ENCODE results near the gene BEGAIN. TPM values are rescaled to one million over a fixed set of nuclear protein-coding genes. Genes with fewer than 3 reads are reported as not detected.

Gene BEGAIN
- total RNA-seq, 1 donor from 2014 or later: 1.6 TPM

DNA sequence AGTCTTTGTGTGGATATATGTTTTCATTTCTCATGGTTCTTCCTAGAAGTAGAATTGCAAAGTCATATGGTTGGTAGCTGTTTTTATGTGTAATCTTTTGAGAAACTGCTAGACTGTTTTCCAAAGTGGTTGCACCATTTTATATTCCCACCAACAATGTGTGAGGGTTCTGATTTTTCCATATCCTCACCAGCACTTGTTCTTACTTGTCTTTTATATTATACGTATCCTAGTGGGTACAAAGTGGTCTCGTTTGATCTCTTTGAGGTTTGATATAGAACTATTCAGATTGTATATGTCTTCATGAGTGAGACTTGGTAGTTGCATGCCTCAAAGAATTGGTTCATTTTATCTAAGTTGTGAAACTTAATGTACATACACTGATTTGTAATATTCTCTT lies 91.3 kb downstream of the BEGAIN start:
- no peaks in the 10 kb centered on the region for H3K9me3 Mint-ChIP-seq (ENCODE audit: unreplicated experiment)
- no peak for DNase-seq (ENCODE audit: low spot score)
- peaks cover 4% of the 10 kb centered on the region for H3K36me3 Mint-ChIP-seq (ENCODE audit: low read depth, unreplicated experiment)
- peaks cover 4% of the 10 kb centered on the region for H3K27me3 Mint-ChIP-seq (ENCODE audit: unreplicated experiment)
- H3K27ac Mint-ChIP-seq (ENCODE audit: unreplicated experiment): no peak overlapping the region
- TF ChIP-seq, protein P1, sequence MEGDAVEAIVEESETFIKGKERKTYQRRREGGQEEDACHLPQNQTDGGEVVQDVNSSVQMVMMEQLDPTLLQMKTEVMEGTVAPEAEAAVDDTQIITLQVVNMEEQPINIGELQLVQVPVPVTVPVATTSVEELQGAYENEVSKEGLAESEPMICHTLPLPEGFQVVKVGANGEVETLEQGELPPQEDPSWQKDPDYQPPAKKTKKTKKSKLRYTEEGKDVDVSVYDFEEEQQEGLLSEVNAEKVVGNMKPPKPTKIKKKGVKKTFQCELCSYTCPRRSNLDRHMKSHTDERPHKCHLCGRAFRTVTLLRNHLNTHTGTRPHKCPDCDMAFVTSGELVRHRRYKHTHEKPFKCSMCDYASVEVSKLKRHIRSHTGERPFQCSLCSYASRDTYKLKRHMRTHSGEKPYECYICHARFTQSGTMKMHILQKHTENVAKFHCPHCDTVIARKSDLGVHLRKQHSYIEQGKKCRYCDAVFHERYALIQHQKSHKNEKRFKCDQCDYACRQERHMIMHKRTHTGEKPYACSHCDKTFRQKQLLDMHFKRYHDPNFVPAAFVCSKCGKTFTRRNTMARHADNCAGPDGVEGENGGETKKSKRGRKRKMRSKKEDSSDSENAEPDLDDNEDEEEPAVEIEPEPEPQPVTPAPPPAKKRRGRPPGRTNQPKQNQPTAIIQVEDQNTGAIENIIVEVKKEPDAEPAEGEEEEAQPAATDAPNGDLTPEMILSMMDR (IDR thresholded peaks at IDR 0.05; ENCODE audit: unreplicated experiment): no peak
- H3K4me1 Mint-ChIP-seq (ENCODE audit: unreplicated experiment): peaks cover 14% of the 10 kb centered on the region
- H3K4me3 Mint-ChIP-seq (ENCODE audit: unreplicated experiment): no peak overlapping the region

DNA sequence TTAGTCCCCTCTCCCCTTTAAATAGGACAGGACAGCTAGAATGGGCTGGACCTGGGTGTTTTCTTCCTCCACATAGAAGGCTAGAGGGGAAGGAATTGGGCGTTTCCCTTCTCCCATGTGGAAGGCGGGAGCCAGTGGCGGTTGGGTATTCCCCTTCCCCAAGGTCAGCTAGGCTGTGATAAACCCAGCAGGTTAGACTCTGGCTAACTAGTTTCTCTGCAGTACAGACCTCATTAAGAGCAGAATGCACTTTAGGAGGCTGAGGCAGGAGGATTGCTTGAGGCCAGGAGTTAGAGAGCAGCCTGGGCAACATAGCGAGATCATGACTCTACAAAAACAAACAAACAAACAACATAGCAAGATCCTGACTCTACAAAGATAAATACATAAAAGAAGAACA lies 92.6 kb downstream of the BEGAIN start:
- TF ChIP-seq, protein P1 (IDR thresholded peaks at IDR 0.05; ENCODE audit: unreplicated experiment): no peak
- peaks cover 4% of the 10 kb centered on the region for H3K4me1 Mint-ChIP-seq (ENCODE audit: unreplicated experiment)
- DNase-seq (ENCODE audit: low spot score): no peak
- no peaks in the 10 kb centered on the region for H3K36me3 Mint-ChIP-seq (ENCODE audit: low read depth, unreplicated experiment)
- H3K9me3 Mint-ChIP-seq (ENCODE audit: unreplicated experiment): no peaks in the 10 kb centered on the region
- H3K27ac Mint-ChIP-seq (ENCODE audit: unreplicated experiment): no peak overlapping the region
- no peak overlapping the region for H3K4me3 Mint-ChIP-seq (ENCODE audit: unreplicated experiment)
- H3K27me3 Mint-ChIP-seq (ENCODE audit: unreplicated experiment): peaks cover 4% of the 10 kb centered on the region

DNA sequence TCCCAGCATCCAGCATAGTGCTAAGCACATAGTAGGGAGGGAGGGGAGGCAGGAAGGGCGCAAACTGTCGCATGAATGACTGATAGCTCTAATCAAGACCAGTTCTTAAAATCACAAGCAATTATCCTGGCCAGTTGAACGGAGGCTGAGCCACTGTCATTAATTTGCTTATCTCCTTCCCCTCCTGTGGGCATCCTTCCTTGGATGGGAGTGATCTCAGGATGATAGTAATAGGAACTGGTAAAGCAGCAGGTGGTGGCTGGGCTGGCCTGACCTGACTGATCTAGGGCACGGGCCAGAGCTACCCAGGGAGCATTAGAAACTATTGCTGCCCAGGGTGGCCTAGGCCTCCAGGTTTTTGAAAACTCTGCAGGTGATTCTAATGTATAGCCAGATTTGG lies 97.0 kb downstream of the BEGAIN start:
- Mint-ChIP-seq H3K27ac (ENCODE audit: unreplicated experiment) (no peak overlapping the region), H3K9me3 (ENCODE audit: unreplicated experiment) (no peaks in the 10 kb centered on the region), H3K4me1 (ENCODE audit: unreplicated experiment) (no peaks in the 10 kb centered on the region), H3K27me3 (ENCODE audit: unreplicated experiment) (no peaks in the 10 kb centered on the region), H3K4me3 (ENCODE audit: unreplicated experiment) (no peak overlapping the region), H3K36me3 (ENCODE audit: low read depth, unreplicated experiment) (no peaks in the 10 kb centered on the region)
- no peak for DNase-seq (ENCODE audit: low spot score)
- TF ChIP-seq, protein P1 (IDR thresholded peaks at IDR 0.05; ENCODE audit: unreplicated experiment): no peak

GRCh38 chr14:100488057-100488456 lies 99.2 kb downstream of the BEGAIN start:
- H3K27me3 Mint-ChIP-seq (ENCODE audit: unreplicated experiment): no peaks in the 10 kb centered on the region

GRCh38 chr14:100487304-100487703 lies 99.9 kb downstream of the BEGAIN start:
- Mint-ChIP-seq H3K9me3 (ENCODE audit: unreplicated experiment) (no peaks in the 10 kb centered on the region), H3K27me3 (ENCODE audit: unreplicated experiment) (no peaks in the 10 kb centered on the region), H3K4me1 (ENCODE audit: unreplicated experiment) (no peaks in the 10 kb centered on the region), H3K36me3 (ENCODE audit: low read depth, unreplicated experiment) (no peaks in the 10 kb centered on the region), H3K4me3 (ENCODE audit: unreplicated experiment) (no peak overlapping the region), H3K27ac (ENCODE audit: unreplicated experiment) (no peak overlapping the region)
- DNase-seq (ENCODE audit: low spot score): no peak
- TF ChIP-seq, protein P1 (IDR thresholded peaks at IDR 0.05; ENCODE audit: unreplicated experiment): no peak

More at GRCh38 chr14:100488057-100488456, 99.2 kb downstream of the BEGAIN start:
- Mint-ChIP-seq H3K4me1 (ENCODE audit: unreplicated experiment) (no peaks in the 10 kb centered on the region), H3K36me3 (ENCODE audit: low read depth, unreplicated experiment) (no peaks in the 10 kb centered on the region), H3K4me3 (ENCODE audit: unreplicated experiment) (no peak overlapping the region), H3K9me3 (ENCODE audit: unreplicated experiment) (no peaks in the 10 kb centered on the region), H3K27ac (ENCODE audit: unreplicated experiment) (no peak overlapping the region)
- TF ChIP-seq, protein P1 (IDR thresholded peaks at IDR 0.05; ENCODE audit: unreplicated experiment): no peak
- DNase-seq (ENCODE audit: low spot score): no peak

Other genes starting within 250 kb of the BEGAIN start
- 14.2 TPM for gene WDR25, start 210.9 kb downstream of the BEGAIN start, total RNA-seq (ENCODE audit: unreplicated experiment)
- 1.3 TPM for gene DLK1, start 139.5 kb upstream of the BEGAIN start, total RNA-seq (ENCODE audit: unreplicated experiment)
- gene MEG3, start 238.7 kb upstream of the BEGAIN start, total RNA-seq (ENCODE audit: unreplicated experiment): not detected